ENCODE data around the gene FAM184A. TPM values are rescaled to one million over a fixed set of nuclear protein-coding genes. Genes with fewer than 3 reads are reported as not detected.

The FAM184A gene
- total and polyA plus RNA-seq, 2 of the 13 experiments (the other 11 are each of a cell fraction or from before 2014, with no cell fraction given) = 7.0 to 18.0 TPM

GRCh38 chr6:119012521-119012920 is 65.9 kb downstream of the FAM184A start:
- POLR2A ChIA-PET = no interaction called here
- TF ChIP-seq MAFF (IDR thresholded peaks at IDR 0.05; ENCODE audit: low read depth, low read length) = no peak
- TF ChIP-seq ZFP91 (CRISPR knock-in tag; IDR thresholded peaks at IDR 0.05; ENCODE audit: borderline replicate concordance) = no peak
- TF ChIP-seq ZNF205 (CRISPR knock-in tag; IDR thresholded peaks at IDR 0.05) = no peak
- no peak for TF ChIP-seq SMAD9 (CRISPR knock-in tag; IDR thresholded peaks at IDR 0.05)
- no peak for TF ChIP-seq HBP1 (CRISPR knock-in tag; IDR thresholded peaks at IDR 0.05; ENCODE audit: low read depth)
- TF ChIP-seq ZNF775 (CRISPR knock-in tag; IDR thresholded peaks at IDR 0.05; ENCODE audit: borderline replicate concordance) = no peak
- no peak for TF ChIP-seq ZNF510 (CRISPR knock-in tag; IDR thresholded peaks at IDR 0.05; ENCODE audit: low read depth)
- no peak for TF ChIP-seq EED (CRISPR knock-in tag; IDR thresholded peaks at IDR 0.05)
- TF ChIP-seq NR2C2 (CRISPR knock-in tag; IDR thresholded peaks at IDR 0.05; ENCODE audit: borderline replicate concordance) = no peak
- no peak for TF ChIP-seq ZNF331 (CRISPR knock-in tag; IDR thresholded peaks at IDR 0.05)
- TF ChIP-seq ZBTB39 (CRISPR knock-in tag; IDR thresholded peaks at IDR 0.05) = no peak
- no peak for TF ChIP-seq ZNF619 (CRISPR knock-in tag; IDR thresholded peaks at IDR 0.05)
- no peak for TF ChIP-seq TERF1 (CRISPR knock-in tag; IDR thresholded peaks at IDR 0.05)
- TF ChIP-seq SMAD3 (CRISPR knock-in tag; IDR thresholded peaks at IDR 0.05) = no peak
- no peak for TF ChIP-seq HMGA1 (CRISPR knock-in tag; conservative IDR thresholded peaks at IDR 0.05)
- TF ChIP-seq SOX13 (IDR thresholded peaks at IDR 0.05) = no peak
- no peak for TF ChIP-seq SOX13 (CRISPR knock-in tag; conservative IDR thresholded peaks at IDR 0.05 in 1 of 2, IDR thresholded peaks at IDR 0.05 in 1 of 2)
- no peak for TF ChIP-seq GFI1 (CRISPR knock-in tag; IDR thresholded peaks at IDR 0.05; ENCODE audit: borderline replicate concordance)
- TF ChIP-seq DR1 (CRISPR knock-in tag; IDR thresholded peaks at IDR 0.05) = no peak
- TF ChIP-seq ZNF839 (CRISPR knock-in tag; IDR thresholded peaks at IDR 0.05; ENCODE audit: borderline replicate concordance) = no peak

More at GRCh38 chr6:119012521-119012920, 65.9 kb downstream of the FAM184A start:
- no peak overlapping the region for H2AFZ ChIP-seq (ENCODE audit: low read length)
- no peaks in the 10 kb centered on the region for H3K36me3 ChIP-seq (replicated peaks in 1 of 2; ENCODE audit: control insufficient read depth in 1 of 2, insufficient read depth in 2 of 2, low read length in 2 of 2)
- no peak for FAIRE-seq
- H3K4me3 ChIP-seq (replicated peaks in 1 of 3; ENCODE audit: insufficient read depth in 1 of 3, low read depth in 2 of 3, low read length in 3 of 3) = no peak overlapping the region
- intact Hi-C loops (cut with micrococcal nuclease; ENCODE audit: unreplicated experiment) = no loop called here
- 100% methylated on average over 1 of the region's 1 CpG for WGBS (ENCODE audit: low lambda C conversion rate)
- no TSS peak for BruUV-seq (replicated peaks)
- H3K4me1 ChIP-seq (ENCODE audit: insufficient read depth, low read length) = no peaks in the 10 kb centered on the region
- in situ Hi-C loops (cut with HindIII; ENCODE audit: extremely low pct_ligation_motif_present, low pct_unique_long_range_greater_than_20kb) = no loop called here
- no peak for DNase-seq (ENCODE audit: low spot score)
- H3K79me2 ChIP-seq (ENCODE audit: insufficient read depth, low read length) = no peaks in the 10 kb centered on the region
- no peaks in the 10 kb centered on the region for H3K9me3 ChIP-seq (ENCODE audit: low read length)
- no peak overlapping the region for H3K9ac ChIP-seq (ENCODE audit: insufficient read depth, low read depth, low read length)
- H3K27me3 ChIP-seq (ENCODE audit: control insufficient read depth in 1 of 2, insufficient read depth in 2 of 2, low read length in 2 of 2) = no peaks in the 10 kb centered on the region
- H3K27ac ChIP-seq (ENCODE audit: extremely low read length, insufficient read depth, low read length) = no peak overlapping the region
- ATAC-seq = no peak
- no peaks in the 10 kb centered on the region for H4K20me1 ChIP-seq (ENCODE audit: insufficient read depth, low read length)
- H3K4me2 ChIP-seq (ENCODE audit: low read depth, low read length) = no peak overlapping the region
- CTCF ChIA-PET (ENCODE audit: low intra/inter-chr PET ratio, low total read pairs) = no interaction called here
